Neuronal stem cell (in vitro differentiated cells): ENCODE data around the gene DAW1.
A peak's percentile ranks its signal among the peaks of the same experiment; 100 is the strongest.

Experiments used
- DNase-seq: peaks from one replicate; pipeline ENCODE4 v3.0.0-alpha.2; 2013; ENCODE audit warnings: low spot score
- H2AFZ ChIP-seq: one replicate; pipeline ENCODE4 v1.6.1; 2013; ENCODE audit warnings: mild to moderate bottlenecking, low read length, inconsistent platforms
- H2AK5ac ChIP-seq: 2 replicates; pipeline ENCODE4 v1.6.1; 2013; ENCODE audit warnings: low read depth, mild to moderate bottlenecking, inconsistent platforms, low read length, moderate library complexity, mixed read lengths
- H2BK120ac ChIP-seq: 2 replicates; pipeline ENCODE4 v1.6.1; 2013; ENCODE audit warnings: low read depth, mild to moderate bottlenecking, inconsistent platforms, low read length, moderate library complexity, mixed read lengths
- H2BK12ac ChIP-seq: one replicate; pipeline ENCODE4 v1.6.1; 2013; ENCODE audit warnings: low read length, inconsistent platforms
- H2BK15ac ChIP-seq: 2 replicates; pipeline ENCODE4 v1.6.1; 2013; ENCODE audit warnings: mild to moderate bottlenecking, low read length, inconsistent platforms, mixed read lengths
- H2BK5ac ChIP-seq: one replicate; pipeline ENCODE4 v1.6.1; 2013; ENCODE audit warnings: inconsistent platforms, mild to moderate bottlenecking, low read length, moderate library complexity
- H3K14ac ChIP-seq: one replicate; pipeline ENCODE4 v1.6.1; 2013; ENCODE audit warnings: low read length, inconsistent platforms
- H3K18ac ChIP-seq: 2 replicates; pipeline ENCODE4 v1.6.1; 2013; ENCODE audit warnings: low read length, inconsistent platforms
- H3K23ac ChIP-seq: 2 replicates; pipeline ENCODE4 v1.6.1; 2013; ENCODE audit warnings: low read depth, mild to moderate bottlenecking, mixed read lengths, low read length, inconsistent platforms; ENCODE audit not compliant: poor library complexity
- H3K27ac ChIP-seq: replicated peaks from 3 replicates; pipeline ENCODE4 v1.5.1; 2013; ENCODE audit warnings: low read length, inconsistent platforms
- H3K27me3 ChIP-seq, 3 experiments: 2 replicates each; pipeline ENCODE4 v1.6.1; 2013; ENCODE audit warnings: low read length in 3 of 3, mild to moderate bottlenecking in 2 of 3, inconsistent platforms in 1 of 3, low read depth in 1 of 3, mixed read lengths in 1 of 3, moderate library complexity in 1 of 3; ENCODE audit not compliant: control insufficient read depth in 3 of 3, insufficient read depth in 3 of 3
- H3K36me3 ChIP-seq, 2 donors: replicated peaks in 1 of 2; 2 replicates each; pipeline ENCODE4 v1.6.1; 2013; ENCODE audit warnings: low read length in 2 of 2; ENCODE audit not compliant: control insufficient read depth in 2 of 2, insufficient read depth in 2 of 2
- H3K4ac ChIP-seq: 2 replicates; pipeline ENCODE4 v1.6.1; 2013; ENCODE audit warnings: inconsistent platforms, mild to moderate bottlenecking, low read length, moderate library complexity
- H3K4me1 ChIP-seq, 2 donors: 1 replicate in 1 of 2; 2 replicates in 1 of 2; pipeline ENCODE4 v1.6.1; 2013; ENCODE audit warnings: low read length in 2 of 2, low read depth in 1 of 2; ENCODE audit not compliant: control insufficient read depth in 2 of 2, insufficient read depth in 1 of 2
- H3K4me2 ChIP-seq: one replicate; pipeline ENCODE4 v1.6.1; 2013; ENCODE audit warnings: mild to moderate bottlenecking, low read length, inconsistent platforms; ENCODE audit not compliant: insufficient read depth, poor library complexity, severe bottlenecking
- H3K4me3 ChIP-seq, 2 donors: 2 replicates each; pipeline ENCODE4 v1.5.1; 2013; ENCODE audit warnings: low read length in 2 of 2, mild to moderate bottlenecking in 2 of 2, inconsistent platforms in 1 of 2, moderate library complexity in 1 of 2
- H3K79me1 ChIP-seq: one replicate; pipeline ENCODE4 v1.6.1; 2013; ENCODE audit warnings: low read depth, mild to moderate bottlenecking, inconsistent platforms, low read length, moderate library complexity
- H3K9ac ChIP-seq: one replicate; pipeline ENCODE4 v1.6.1; 2013; ENCODE audit warnings: mild to moderate bottlenecking, low read depth, low read length, inconsistent platforms; ENCODE audit not compliant: poor library complexity
- H3K9me3 ChIP-seq, 2 donors: replicated peaks in 1 of 2; 2 replicates each; pipeline versions ENCODE3 to v1.6.1; 2013; ENCODE audit warnings: low read length in 2 of 2, mild to moderate bottlenecking in 2 of 2, inconsistent platforms in 1 of 2, low read depth in 1 of 2, mixed read lengths in 1 of 2, moderate library complexity in 1 of 2; ENCODE audit not compliant: control insufficient read depth in 2 of 2, insufficient read depth in 1 of 2
- H4K8ac ChIP-seq: one replicate; pipeline ENCODE4 v1.6.1; 2013; ENCODE audit warnings: low read depth, mild to moderate bottlenecking, inconsistent platforms, low read length, moderate library complexity
- H4K91ac ChIP-seq: one replicate; pipeline ENCODE4 v1.6.1; 2013; ENCODE audit warnings: low read length, low read depth, mild to moderate bottlenecking, inconsistent platforms; ENCODE audit not compliant: poor library complexity
- WGBS, 2 donors: extraction: QIAGEN DNeasy Blood & Tissue Kit; methylation state at CpG; one replicate each; pipeline ENCODE4 v1.1.7; 2013; ENCODE audit warnings: missing lambda C conversion rate in 2 of 2, mixed read lengths in 1 of 2; ENCODE audit not compliant: insufficient read length in 2 of 2, insufficient replicate concordance in 1 of 2; ENCODE audit errors: extremely low coverage in 2 of 2; 5-methylcytosine and 5-hydroxymethylcytosine counted together

The DAW1 gene

DNA sequence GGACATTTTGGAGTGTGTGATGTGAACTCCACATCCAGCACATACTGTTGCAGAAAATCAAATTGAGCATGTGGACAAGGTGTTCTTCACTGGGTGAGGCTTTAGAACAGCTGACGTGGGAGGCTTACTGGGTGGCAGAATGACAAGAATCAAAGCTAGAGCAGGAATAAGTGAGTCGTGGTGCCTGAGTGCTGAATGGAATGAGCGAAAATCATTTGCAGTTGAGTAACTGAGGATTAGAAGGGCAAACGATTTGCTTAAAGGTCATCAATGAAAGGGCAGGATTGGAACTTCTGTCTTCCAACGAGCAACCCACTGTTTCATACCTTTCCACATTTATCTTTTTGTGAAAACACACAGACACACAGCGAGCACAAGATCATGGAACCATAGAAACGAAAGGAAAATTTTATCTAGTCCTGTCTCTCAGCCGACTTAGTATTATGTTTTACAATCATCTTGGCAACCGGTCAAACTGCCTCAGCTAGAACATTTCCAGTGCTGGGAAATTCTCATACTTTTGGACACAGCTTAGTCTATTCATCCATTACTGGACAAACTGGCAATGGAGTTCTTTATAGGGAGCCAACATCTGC lies 7.2 kb upstream of the DAW1 start:
- Histone ChIP-seq H4K91ac (no peak overlapping the region), H3K4me2 (no peak overlapping the region), H3K9me3 (no peaks in the 10 kb centered on the region), H3K36me3 (no peaks in the 10 kb centered on the region), H3K27me3 (no peaks in the 10 kb centered on the region), H3K18ac (no peak overlapping the region), H3K4ac (no peak overlapping the region), H4K8ac (no peak overlapping the region), H3K14ac (no peak overlapping the region), H3K4me1 (peaks cover 0 to 7% of the 10 kb centered on the region in 2 donors), H2AFZ (no peak overlapping the region), H2BK15ac (no peak overlapping the region), H3K9ac (no peak overlapping the region), H2BK12ac (no peak overlapping the region), H3K79me1 (no peaks in the 10 kb centered on the region), H2BK5ac (no peak overlapping the region), H2AK5ac (no peak overlapping the region), H3K27ac (no peak overlapping the region), H3K23ac (no peak overlapping the region), H2BK120ac (no peak overlapping the region), H3K4me3 (no peak overlapping the region)
- DNase-seq, result no peak
- no CpG with 5 or more reads among the region's 9 CpGs for WGBS, 2 donors

DNA sequence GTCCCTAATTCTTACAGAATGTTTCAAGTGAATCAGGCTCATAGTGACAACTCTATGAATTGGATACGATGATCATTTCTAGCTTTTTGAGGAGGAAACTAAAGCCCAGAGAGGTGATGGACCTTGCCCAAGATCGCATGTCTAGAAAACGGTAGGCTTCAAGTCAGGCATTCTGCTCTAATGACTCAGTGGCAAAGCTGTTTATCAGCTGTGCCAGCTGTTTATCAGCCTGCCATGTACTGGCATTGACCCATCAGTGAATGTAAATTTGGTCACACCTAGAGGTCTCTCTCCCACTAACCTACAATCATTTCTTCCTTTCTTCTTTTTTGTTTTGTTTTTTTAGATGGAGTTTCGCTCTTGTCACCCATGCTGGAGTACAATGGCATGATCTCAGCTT lies 6.1 kb upstream of the DAW1 start:
- H2BK5ac ChIP-seq, result no peak overlapping the region
- H2AFZ ChIP-seq, result no peak overlapping the region
- H2BK15ac ChIP-seq, result no peak overlapping the region
- no peak overlapping the region for H2BK120ac ChIP-seq
- H3K9me3 ChIP-seq, result no peaks in the 10 kb centered on the region
- H3K9ac ChIP-seq, result no peak overlapping the region
- H3K27ac ChIP-seq, result no peak overlapping the region
- no peak overlapping the region for H2AK5ac ChIP-seq
- no peaks in the 10 kb centered on the region for H3K27me3 ChIP-seq
- no peak overlapping the region for H3K4me2 ChIP-seq
- no peak overlapping the region for H3K4ac ChIP-seq
- H4K91ac ChIP-seq, result no peak overlapping the region
- no peak overlapping the region for H2BK12ac ChIP-seq
- no peak overlapping the region for H4K8ac ChIP-seq
- H3K36me3 ChIP-seq, result no peaks in the 10 kb centered on the region
- WGBS, 2 donors, result no CpG with 5 or more reads among the region's 4 CpGs
- H3K23ac ChIP-seq, result no peak overlapping the region
- H3K4me3 ChIP-seq, result no peak overlapping the region
- no peak overlapping the region for H3K14ac ChIP-seq
- H3K18ac ChIP-seq, result no peak overlapping the region
- peaks cover 0 to 7% of the 10 kb centered on the region in 2 donors for H3K4me1 ChIP-seq
- no peak for DNase-seq
- no peaks in the 10 kb centered on the region for H3K79me1 ChIP-seq

DNA sequence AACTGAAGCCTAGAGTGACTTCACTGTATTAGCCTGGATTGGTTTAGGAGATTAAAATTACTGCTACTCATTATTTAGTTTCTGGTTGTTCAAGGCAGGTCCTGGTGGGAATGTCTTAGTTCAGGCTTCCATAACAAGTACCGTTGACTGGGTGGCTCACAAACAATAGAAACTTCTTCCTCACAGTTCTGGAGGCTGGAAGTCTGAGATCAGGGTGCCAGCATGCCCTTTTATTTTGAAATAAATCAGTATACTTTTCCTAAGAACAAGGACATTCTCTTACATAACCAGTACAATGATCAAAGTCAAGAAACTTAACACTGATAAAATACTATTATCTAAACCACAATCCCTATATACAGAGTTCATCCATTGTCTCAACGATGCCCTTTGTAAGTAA lies 4.0 kb upstream of the DAW1 start:
- Histone ChIP-seq H2BK120ac (no peak overlapping the region), H2BK5ac (no peak overlapping the region), H3K27me3 (peaks cover 0 to 5% (median 0%) of the 10 kb centered on the region in 3 experiments), H3K27ac (no peak overlapping the region), H2AK5ac (no peak overlapping the region), H3K4me2 (no peak overlapping the region), H3K4me3 (no peak overlapping the region), H2BK12ac (no peak overlapping the region), H2AFZ (no peak overlapping the region), H3K36me3 (no peaks in the 10 kb centered on the region), H3K18ac (no peak overlapping the region), H3K9ac (no peak overlapping the region), H3K4me1 (peaks cover 0 to 7% of the 10 kb centered on the region in 2 donors), H3K9me3 (no peaks in the 10 kb centered on the region), H3K4ac (no peak overlapping the region), H3K14ac (no peak overlapping the region), H2BK15ac (no peak overlapping the region), H4K8ac (no peak overlapping the region), H3K79me1 (no peaks in the 10 kb centered on the region), H3K23ac (no peak overlapping the region), H4K91ac (no peak overlapping the region)
- no CpG with 5 or more reads among the region's 2 CpGs for WGBS, 2 donors
- no peak for DNase-seq

DNA sequence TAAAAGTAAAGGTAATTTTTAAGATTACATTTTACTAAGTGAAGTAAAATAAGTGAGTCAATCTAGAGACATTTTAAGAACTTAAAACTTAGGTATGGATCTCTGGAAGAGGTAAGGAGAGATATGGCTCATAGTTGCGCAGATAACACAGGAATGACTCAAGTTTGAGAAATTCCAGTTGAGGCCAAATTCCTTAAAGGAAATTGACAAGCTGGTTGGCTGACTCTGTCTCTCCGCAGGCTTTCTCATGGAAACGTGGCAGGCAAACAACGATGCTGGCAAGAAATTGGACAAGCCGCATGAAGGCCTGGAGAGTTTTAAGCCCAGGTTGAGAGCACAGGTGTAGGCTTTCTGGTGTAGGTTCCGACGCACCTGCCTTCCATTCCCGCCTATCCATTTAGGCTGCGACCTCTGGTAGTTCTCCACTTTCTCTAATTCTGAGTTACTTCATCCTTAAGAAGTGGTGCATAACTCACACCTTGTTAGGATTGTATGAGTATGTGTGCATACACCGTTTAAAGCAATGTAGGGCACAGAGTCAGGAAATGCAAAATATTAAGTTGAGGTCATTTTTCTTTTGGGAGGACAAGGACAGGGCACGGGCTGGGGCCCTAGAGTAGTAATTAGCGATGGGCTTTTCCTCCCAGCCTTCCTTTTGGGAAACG lies 589 bp upstream of the DAW1 start:
- Histone ChIP-seq H3K9ac (no peak overlapping the region), H3K27ac (no peak overlapping the region), H3K4ac (no peak overlapping the region), H2BK5ac (no peak overlapping the region), H3K27me3 (peaks cover 0 to 5% (median 0%) of the 10 kb centered on the region in 3 experiments), H3K4me2 (no peak overlapping the region), H2BK12ac (no peak overlapping the region), H2AFZ (peak overlapping the region; percentile 78), H3K79me1 (no peaks in the 10 kb centered on the region), H2BK120ac (no peak overlapping the region), H2AK5ac (no peak overlapping the region), H3K23ac (no peak overlapping the region), H3K9me3 (no peaks in the 10 kb centered on the region), H3K4me1 (no peaks in the 10 kb centered on the region), H3K36me3 (no peaks in the 10 kb centered on the region), H2BK15ac (no peak overlapping the region), H4K8ac (no peak overlapping the region), H3K18ac (no peak overlapping the region), H3K4me3 (peak overlapping the region; percentile 17 to 73), H4K91ac (no peak overlapping the region), H3K14ac (no peak overlapping the region)
- WGBS, 2 donors, result no CpG with 5 or more reads among the region's 13 CpGs
- DNase-seq, result no peak
